Esophagus muscularis mucosa (tissue), 4 donors: Measurements from ENCODE around the gene HS6ST3. TPM values are rescaled to one million over a fixed set of nuclear protein-coding genes. Genes with fewer than 3 reads are reported as not detected.

Experiments
- DNase-seq: peaks from one replicate; pipeline ENCODE4 v3.0.0-alpha.2; 2017; ENCODE audit errors: extremely low spot score
- H3K27ac ChIP-seq, 4 donors: fragments of 200-600 bp; sonication (generic); replicated peaks in 1 of 4; 1 replicate in 3 of 4; 2 replicates in 1 of 4; pipeline ENCODE4 v1.5.1; 2016 to 2019; ENCODE audit warnings: mild to moderate bottlenecking in 1 of 4
- H3K27me3 ChIP-seq, 4 donors: fragments of 200-600 bp; sonication (generic); one replicate each; pipeline versions ENCODE4 v1.5.1 to v1.6.0; 2016 to 2019
- H3K36me3 ChIP-seq, 4 donors: fragments of 200-600 bp; sonication (generic); one replicate each; pipeline ENCODE4 v1.5.1; 2016 to 2019
- H3K4me1 ChIP-seq, 4 donors: fragments of 200-600 bp; sonication (generic); one replicate each; pipeline ENCODE4 v1.5.1; 2016 to 2019
- H3K4me3 ChIP-seq, 4 donors: fragments of 200-600 bp; sonication (generic); 1 replicate in 2 of 4; 2 replicates in 2 of 4; pipeline ENCODE4 v1.5.1; 2016 to 2019; ENCODE audit warnings: mild to moderate bottlenecking in 4 of 4, moderate library complexity in 1 of 4
- H3K9me3 ChIP-seq, 4 donors: fragments of 200-600 bp; sonication (generic); 1 replicate in 3 of 4; 2 replicates in 1 of 4; pipeline ENCODE4 v1.5.1; 2016 to 2019
- EP300 ChIP-seq: sonication (generic); formaldehyde crosslinking; IDR thresholded peaks from one replicate; pipeline ENCODE4 v1.6.1; 2017; ENCODE audit warnings: antibody characterized with exemption
- POLR2A ChIP-seq: fragments of 450-650 bp; IDR thresholded peaks from one replicate; pipeline ENCODE4 v1.6.1; 2017; ENCODE audit warnings: antibody characterized with exemption, moderate library complexity, mild to moderate bottlenecking, low read depth
- POLR2AphosphoS5 ChIP-seq, 2 donors: sonication (generic); formaldehyde crosslinking; IDR thresholded peaks; one replicate each; pipeline ENCODE4 v1.6.1; 2017; ENCODE audit warnings: antibody characterized with exemption in 2 of 2
- WGBS: methylation state at CpG from one replicate; pipeline ENCODE4 v1.1.5; 2018; 5-methylcytosine and 5-hydroxymethylcytosine counted together
- intact Hi-C: fragments of 100-400 bp; cut with DNase I; formaldehyde crosslinking; loops from one replicate; pipeline ENCODE4 v1.15.1; 2023
- total RNA-seq, 4 donors: library from RNA; depleted of rRNA; stranded (reverse); fragments of >200 nt; gene quantifications; one replicate each; pipeline versions ENCODE4 v1.1.0 to v1.2.1, GENCODE V29; 2016
- TF ChIP-seq, protein P1 (sequence below), 3 experiments: fragments of 200-600 bp in 2 of 3; fragments of 450-650 bp in 1 of 3; sonication (generic) in 2 of 3; IDR thresholded peaks; one replicate each; pipeline ENCODE4 v1.5.1; 2017 to 2019; ENCODE audit warnings: antibody characterized with exemption in 3 of 3, mild to moderate bottlenecking in 2 of 3, moderate library complexity in 1 of 3

HS6ST3 gene
- total RNA-seq, 4 donors from 2014 or later = 4.6 to 12.4 (median 7.9) TPM

DNA sequence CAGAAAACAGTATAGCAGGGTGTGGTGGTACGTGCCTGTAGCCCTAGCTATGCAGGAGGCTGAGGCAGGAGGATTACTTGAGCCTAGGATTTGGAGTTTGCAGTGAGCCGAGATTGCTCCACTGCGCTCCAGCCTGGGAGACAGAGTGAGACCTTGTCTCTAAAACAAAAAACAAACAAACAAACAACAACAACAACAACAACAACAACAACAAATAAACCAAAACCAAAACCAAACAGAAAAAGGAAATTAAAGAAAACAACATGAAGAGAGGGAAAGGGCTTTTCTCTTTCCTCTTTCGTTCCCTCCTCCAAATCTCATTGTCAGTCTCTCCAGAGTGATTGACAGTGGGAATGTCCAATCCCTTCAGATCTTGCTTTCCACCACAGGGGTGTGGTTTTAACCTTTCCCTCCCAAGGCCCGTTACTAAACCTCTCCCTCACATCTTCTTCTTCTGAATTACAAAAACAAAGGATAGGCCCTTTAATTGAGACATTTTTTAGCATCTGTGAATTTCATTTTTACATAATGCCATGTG is 341.2 kb downstream of the HS6ST3 start:
- Histone ChIP-seq H3K36me3 (no peaks in the 10 kb centered on the region), H3K4me1 (no peaks in the 10 kb centered on the region), H3K9me3 (no peaks in the 10 kb centered on the region), H3K27ac (no peak overlapping the region), H3K4me3 (no peak overlapping the region), H3K27me3 (no peaks in the 10 kb centered on the region)
- DNase-seq = no peak
- intact Hi-C loops = no loop called here
- TF ChIP-seq, protein P1, sequence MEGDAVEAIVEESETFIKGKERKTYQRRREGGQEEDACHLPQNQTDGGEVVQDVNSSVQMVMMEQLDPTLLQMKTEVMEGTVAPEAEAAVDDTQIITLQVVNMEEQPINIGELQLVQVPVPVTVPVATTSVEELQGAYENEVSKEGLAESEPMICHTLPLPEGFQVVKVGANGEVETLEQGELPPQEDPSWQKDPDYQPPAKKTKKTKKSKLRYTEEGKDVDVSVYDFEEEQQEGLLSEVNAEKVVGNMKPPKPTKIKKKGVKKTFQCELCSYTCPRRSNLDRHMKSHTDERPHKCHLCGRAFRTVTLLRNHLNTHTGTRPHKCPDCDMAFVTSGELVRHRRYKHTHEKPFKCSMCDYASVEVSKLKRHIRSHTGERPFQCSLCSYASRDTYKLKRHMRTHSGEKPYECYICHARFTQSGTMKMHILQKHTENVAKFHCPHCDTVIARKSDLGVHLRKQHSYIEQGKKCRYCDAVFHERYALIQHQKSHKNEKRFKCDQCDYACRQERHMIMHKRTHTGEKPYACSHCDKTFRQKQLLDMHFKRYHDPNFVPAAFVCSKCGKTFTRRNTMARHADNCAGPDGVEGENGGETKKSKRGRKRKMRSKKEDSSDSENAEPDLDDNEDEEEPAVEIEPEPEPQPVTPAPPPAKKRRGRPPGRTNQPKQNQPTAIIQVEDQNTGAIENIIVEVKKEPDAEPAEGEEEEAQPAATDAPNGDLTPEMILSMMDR (IDR thresholded peaks at IDR 0.05) = no peak
- TF ChIP-seq POLR2A (no peak), EP300 (no peak), POLR2AphosphoS5 (IDR thresholded peaks at IDR 0.05) (no peak)
- 76% methylated on average over 5 of the region's 5 CpGs for WGBS

DNA sequence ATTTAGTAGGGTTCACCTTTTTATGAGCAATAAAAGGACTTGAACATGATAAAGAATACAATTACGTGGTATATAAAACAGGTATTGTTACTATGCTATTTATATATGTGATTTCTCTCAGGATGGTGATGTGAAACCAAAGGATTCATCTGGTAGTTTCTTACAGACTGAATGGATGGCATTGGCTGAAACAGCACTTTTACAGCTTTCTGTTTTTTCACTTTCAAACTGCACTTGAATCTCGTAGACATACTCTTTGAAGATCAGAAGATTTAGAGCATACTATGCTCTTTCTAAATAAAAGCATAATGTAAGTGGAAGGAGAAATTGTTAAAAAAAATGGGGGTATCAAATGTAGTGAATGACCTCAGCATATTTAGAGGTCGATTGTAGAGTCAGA is 354.8 kb downstream of the HS6ST3 start:
- no peak for DNase-seq
- TF ChIP-seq, protein P1 (IDR thresholded peaks at IDR 0.05) = no peak
- TF ChIP-seq POLR2A (no peak), POLR2AphosphoS5 (IDR thresholded peaks at IDR 0.05) (no peak), EP300 (no peak)
- intact Hi-C loops = no loop called here
- WGBS = 53% methylated on average over 3 of the region's 3 CpGs
- Histone ChIP-seq H3K4me3 (no peak overlapping the region), H3K27ac (no peak overlapping the region), H3K9me3 (no peaks in the 10 kb centered on the region), H3K36me3 (no peaks in the 10 kb centered on the region), H3K27me3 (no peaks in the 10 kb centered on the region), H3K4me1 (no peaks in the 10 kb centered on the region)

DNA sequence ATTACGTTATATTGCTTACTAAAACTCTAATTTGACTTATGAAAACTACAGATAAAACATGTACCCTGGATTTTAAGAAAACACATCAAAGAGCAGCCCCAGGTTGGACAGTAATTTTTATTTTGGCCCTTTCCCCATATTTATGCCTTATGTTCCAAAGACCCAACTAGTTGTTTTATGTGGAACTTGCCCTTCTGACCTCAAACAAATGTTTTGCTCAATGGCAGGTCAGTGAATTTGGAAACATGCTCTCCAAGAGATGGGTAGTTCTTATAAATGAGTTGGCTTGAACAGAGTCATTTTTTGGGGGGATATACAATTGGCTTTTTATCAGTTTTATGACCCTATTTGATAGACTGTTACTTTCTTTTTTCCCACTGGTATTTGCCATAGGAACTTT is 360.0 kb downstream of the HS6ST3 start:
- Histone ChIP-seq H3K4me3 (no peak overlapping the region), H3K36me3 (no peaks in the 10 kb centered on the region), H3K4me1 (no peaks in the 10 kb centered on the region), H3K27me3 (no peaks in the 10 kb centered on the region), H3K9me3 (no peaks in the 10 kb centered on the region), H3K27ac (no peak overlapping the region)
- WGBS = 79% methylated on average over 1 of the region's 1 CpG
- intact Hi-C loops = no loop called here
- DNase-seq = no peak
- TF ChIP-seq EP300 = no peak

DNA sequence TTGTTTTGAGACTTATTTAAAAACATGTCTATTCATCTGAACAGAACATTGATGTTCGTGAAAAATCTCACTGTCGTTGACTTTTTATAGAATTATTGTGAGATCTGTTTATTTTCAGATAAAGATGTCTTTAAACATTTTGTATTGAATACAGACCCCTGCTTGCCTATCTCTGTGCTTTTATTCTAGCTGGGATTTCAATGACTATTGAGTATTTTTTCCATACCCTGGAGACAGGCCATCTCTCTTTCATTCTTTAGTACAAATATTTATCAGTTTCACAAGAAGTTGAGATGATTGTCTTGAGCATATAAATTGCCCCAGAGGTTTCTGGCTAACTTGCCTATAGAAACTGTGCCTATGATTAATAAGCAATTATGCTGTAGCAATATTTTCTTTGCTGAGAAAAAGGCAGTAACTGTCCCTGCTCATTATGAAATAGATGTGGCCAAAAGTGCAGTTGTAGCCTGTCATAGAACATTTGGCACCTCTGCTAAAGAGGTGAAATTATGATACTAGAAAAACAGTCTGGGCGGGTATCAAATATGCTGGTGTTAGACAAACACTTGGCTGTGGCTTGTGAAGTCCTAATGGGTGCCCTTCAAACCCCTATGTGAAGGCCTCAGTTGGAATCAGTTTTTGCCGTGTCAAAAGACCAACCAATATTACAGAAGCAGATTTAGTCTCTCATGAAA is 360.6 kb downstream of the HS6ST3 start:
- Histone ChIP-seq H3K4me3 (no peak overlapping the region), H3K4me1 (no peaks in the 10 kb centered on the region), H3K27me3 (no peaks in the 10 kb centered on the region), H3K27ac (no peak overlapping the region), H3K9me3 (no peaks in the 10 kb centered on the region), H3K36me3 (no peaks in the 10 kb centered on the region)
- TF ChIP-seq, protein P1 (IDR thresholded peaks at IDR 0.05) = no peak
- TF ChIP-seq POLR2AphosphoS5 (IDR thresholded peaks at IDR 0.05) (no peak), POLR2A (no peak), EP300 (no peak)
- intact Hi-C loops = no loop called here
- DNase-seq = no peak
- 85% methylated on average over 4 of the region's 4 CpGs for WGBS

DNA sequence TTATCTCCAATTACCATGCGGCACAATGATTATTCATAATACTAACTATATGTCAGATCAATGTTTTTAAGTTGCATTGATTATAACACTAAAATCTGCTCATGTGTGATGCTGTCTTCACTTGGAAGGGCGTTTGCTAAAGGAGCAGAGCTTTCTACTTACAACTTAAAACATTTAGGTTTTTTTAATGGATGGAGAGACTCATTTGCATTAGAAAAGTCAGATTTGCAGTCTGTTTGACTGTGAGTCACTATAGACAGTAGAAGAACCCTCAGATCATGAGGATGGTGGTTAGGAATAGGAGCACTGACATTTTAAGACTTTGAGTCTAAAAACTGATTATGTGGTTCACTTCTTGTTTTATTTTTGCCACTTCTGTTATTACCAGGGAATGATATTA is 364.6 kb downstream of the HS6ST3 start:
- DNase-seq = no peak
- no peaks in the 10 kb centered on the region for H3K4me1 ChIP-seq
- TF ChIP-seq POLR2AphosphoS5 (IDR thresholded peaks at IDR 0.05) (no peak), EP300 (no peak), POLR2A (no peak)
- TF ChIP-seq, protein P1 (IDR thresholded peaks at IDR 0.05) = no peak
- intact Hi-C loops = no loop called here
- no peak overlapping the region for H3K27ac ChIP-seq
- no peaks in the 10 kb centered on the region for H3K9me3 ChIP-seq
- H3K27me3 ChIP-seq = no peaks in the 10 kb centered on the region
- no peak overlapping the region for H3K4me3 ChIP-seq
- WGBS = 24% methylated on average over 2 of the region's 2 CpGs
- no peaks in the 10 kb centered on the region for H3K36me3 ChIP-seq
